Left ventricle myocardium inferior (tissue), 1 donor: Measurements from ENCODE around the gene RLN3. TPM values are rescaled to one million over a fixed set of nuclear protein-coding genes. Genes with fewer than 3 reads are reported as not detected.

ENCODE experiments used
- DNase-seq: peaks from one replicate; pipeline ENCODE4 v3.0.0-alpha.2; 2020
- H3K27ac ChIP-seq: fragments of 200-600 bp; replicated peaks from 2 replicates; pipeline ENCODE4 v1.8.0; 2021
- H3K27me3 ChIP-seq: fragments of 200-600 bp; 2 replicates; pipeline ENCODE4 v1.8.0; 2021; ENCODE audit warnings: low read depth
- H3K36me3 ChIP-seq: fragments of 200-600 bp; 2 replicates; pipeline ENCODE4 v1.8.0; 2021
- H3K4me1 ChIP-seq: fragments of 200-600 bp; 2 replicates; pipeline ENCODE4 v1.8.0; 2021
- H3K4me3 ChIP-seq: fragments of 200-600 bp; 2 replicates; pipeline ENCODE4 v1.8.0; 2021; ENCODE audit warnings: mild to moderate bottlenecking, moderate library complexity
- H3K9me3 ChIP-seq: fragments of 200-600 bp; replicated peaks from 2 replicates; pipeline ENCODE4 v1.8.0; 2021
- CTCF ChIP-seq: fragments of 200-600 bp; IDR thresholded peaks from 2 replicates; pipeline ENCODE4 v1.8.0; 2021; ENCODE audit warnings: antibody characterized with exemption, mild to moderate bottlenecking, borderline replicate concordance
- intact Hi-C: fragments of 100-400 bp; cut with micrococcal nuclease; formaldehyde crosslinking; loops from one replicate; pipeline ENCODE4 v1.11.0; 2022
- total RNA-seq: library from RNA; stranded (reverse); fragmentation: NEBNext Ultra II Directional; extraction: Animal tissue kit (Norgen Biotek cat#: 25700); gene quantifications from one replicate; pipeline ENCODE4 v1.2.1, GENCODE V29; 2021
- donor health status: DM: no; HTN: yes; CAD: no; lungs with severe emphysema.

RLN3 gene
- total RNA-seq, 1 donor from 2014 or later: not detected

GRCh38 chr19:13984186-13984585 is 43.8 kb upstream of the RLN3 start:
- no peaks in the 10 kb centered on the region for H3K9me3 ChIP-seq
- no peak overlapping the region for H3K4me3 ChIP-seq
- DNase-seq: no peak
- peaks cover 39% of the 10 kb centered on the region for H3K4me1 ChIP-seq
- H3K27ac ChIP-seq: no peak overlapping the region
- H3K27me3 ChIP-seq: no peaks in the 10 kb centered on the region
- no peak for TF ChIP-seq CTCF
- peaks cover 12% of the 10 kb centered on the region for H3K36me3 ChIP-seq
- intact Hi-C loops: no loop called here

GRCh38 chr19:13984875-13985741 is 42.8 kb upstream of the RLN3 start:
- H3K36me3 ChIP-seq: peaks cover 12% of the 10 kb centered on the region
- H3K27ac ChIP-seq: peak overlapping the region; percentile 92
- H3K9me3 ChIP-seq: no peaks in the 10 kb centered on the region
- peaks cover 33% of the 10 kb centered on the region for H3K4me1 ChIP-seq
- no peak for DNase-seq
- intact Hi-C loops: no loop called here
- H3K4me3 ChIP-seq: no peak overlapping the region
- no peaks in the 10 kb centered on the region for H3K27me3 ChIP-seq
- TF ChIP-seq CTCF: no peak

DNA sequence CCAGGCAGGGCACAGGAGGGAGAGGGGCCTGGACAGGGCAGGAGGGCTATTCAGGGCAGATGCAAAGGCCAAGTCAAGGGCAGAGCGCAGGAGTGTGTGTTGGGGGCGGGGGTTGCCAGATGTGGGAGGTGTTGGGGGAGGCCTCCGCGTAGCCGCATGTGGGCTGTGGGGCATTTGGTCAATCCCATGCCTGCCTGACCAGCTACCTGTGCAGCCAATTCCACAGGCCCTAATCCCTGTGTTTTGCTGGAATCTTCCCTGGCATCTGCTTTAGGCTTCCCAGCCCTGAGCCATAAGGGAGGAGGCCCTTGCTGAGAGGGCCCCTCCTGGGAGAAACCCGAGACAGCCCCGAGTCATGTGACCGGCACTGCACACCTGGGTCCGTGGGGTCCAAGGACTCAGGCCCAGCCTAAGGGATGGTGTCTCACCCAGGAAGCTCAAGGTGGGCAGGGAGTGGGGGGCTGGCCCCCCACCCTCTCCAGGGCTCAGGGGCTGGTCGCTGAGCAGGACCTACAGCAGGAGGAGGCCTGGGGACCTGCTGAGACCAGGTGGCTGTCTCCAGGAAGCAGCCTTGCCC is 42.1 kb upstream of the RLN3 start:
- Histone ChIP-seq H3K27me3 (no peaks in the 10 kb centered on the region), H3K4me1 (peaks cover 33% of the 10 kb centered on the region), H3K27ac (peak overlapping the region; percentile 92), H3K4me3 (peak overlapping the region; percentile 43), H3K9me3 (no peaks in the 10 kb centered on the region), H3K36me3 (peaks cover 15% of the 10 kb centered on the region)
- intact Hi-C loops: no loop called here
- DNase-seq: no peak
- TF ChIP-seq CTCF: no peak

DNA sequence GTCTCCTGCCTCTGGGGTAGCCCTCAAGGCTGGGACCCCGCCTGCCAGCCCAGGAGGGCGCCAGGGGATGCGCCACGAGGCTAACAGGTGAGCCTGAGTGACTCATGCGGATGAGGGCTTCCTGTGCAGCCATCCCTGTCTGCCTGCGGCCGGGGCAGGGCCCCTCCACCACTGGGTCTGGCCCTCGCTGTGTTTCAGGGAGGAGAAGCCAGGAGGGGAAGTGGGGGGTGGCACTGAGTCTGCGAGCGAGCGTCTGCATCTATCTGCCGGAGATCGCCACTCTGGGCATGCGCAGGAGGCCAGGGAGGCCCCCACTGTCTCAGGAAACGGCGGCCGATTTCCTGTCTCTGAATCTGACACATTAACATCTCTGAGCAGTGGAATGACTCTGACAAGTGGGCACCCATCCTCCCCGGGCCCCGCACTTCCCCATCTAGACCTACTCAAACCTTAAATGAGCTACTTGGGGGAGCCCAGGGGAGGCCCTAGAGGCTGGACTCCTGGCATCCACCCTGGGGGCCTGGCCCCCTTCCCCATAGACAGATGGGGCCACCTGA is 41.5 kb upstream of the RLN3 start:
- H3K4me1 ChIP-seq: peaks cover 33% of the 10 kb centered on the region
- H3K27ac ChIP-seq: peak overlapping the region; percentile 92
- peak; percentile 85 for DNase-seq
- H3K27me3 ChIP-seq: no peaks in the 10 kb centered on the region
- H3K9me3 ChIP-seq: no peaks in the 10 kb centered on the region
- peaks cover 21% of the 10 kb centered on the region for H3K36me3 ChIP-seq
- peak overlapping the region; percentile 43 for H3K4me3 ChIP-seq
- TF ChIP-seq CTCF: no peak
- intact Hi-C loops: no loop called here

- no peaks in the 10 kb centered on the region for H3K9me3 ChIP-seq
- DNase-seq: peak; percentile 69
- peak overlapping the region; percentile 92 for H3K27ac ChIP-seq
- no peaks in the 10 kb centered on the region for H3K27me3 ChIP-seq
- H3K4me1 ChIP-seq: peaks cover 33% of the 10 kb centered on the region
- TF ChIP-seq CTCF: no peak
- intact Hi-C loops: no loop called here
- peak overlapping the region; percentile 43 for H3K4me3 ChIP-seq
- peaks cover 25% of the 10 kb centered on the region for H3K36me3 ChIP-seq
These were observed 40.7 kb upstream of the RLN3 start for GRCh38 chr19:13987101-13987890.
